H9 (cell line): Measurements from ENCODE around the gene F2R. TPM values are rescaled to one million over a fixed set of nuclear protein-coding genes. Genes with fewer than 3 reads are reported as not detected.

Experiments used
- DNase-seq: peaks from one replicate; pipeline ENCODE4 v3.0.0-alpha.2; 2017
- H2AFZ ChIP-seq: one replicate; pipeline ENCODE4 v1.6.1; 2013; ENCODE audit warnings: mild to moderate bottlenecking, low read length, control low read depth, moderate library complexity
- H2AK5ac ChIP-seq: 2 replicates; pipeline ENCODE4 v1.6.1; 2013; ENCODE audit warnings: low read length, control low read depth, mixed read lengths; ENCODE audit not compliant: insufficient read length
- H2BK120ac ChIP-seq: one replicate; pipeline ENCODE4 v1.6.1; 2013; ENCODE audit warnings: low read depth, mild to moderate bottlenecking, low read length, control low read depth, inconsistent platforms; ENCODE audit not compliant: poor library complexity, severe bottlenecking
- H2BK12ac ChIP-seq: 2 replicates; pipeline ENCODE4 v1.6.1; 2013; ENCODE audit warnings: low read length, control low read depth, mixed read lengths, low read depth; ENCODE audit not compliant: insufficient read length
- H2BK15ac ChIP-seq: 2 replicates; pipeline ENCODE4 v1.6.1; 2013; ENCODE audit warnings: low read depth, low read length, control low read depth
- H2BK20ac ChIP-seq: one replicate; pipeline ENCODE4 v1.6.1; 2013; ENCODE audit warnings: low read depth, mild to moderate bottlenecking, low read length, control low read depth, inconsistent platforms; ENCODE audit not compliant: poor library complexity, severe bottlenecking
- H2BK5ac ChIP-seq: 2 replicates; pipeline ENCODE4 v1.6.1; 2013; ENCODE audit warnings: low read length, control low read depth, mixed read lengths; ENCODE audit not compliant: insufficient read length
- H3K14ac ChIP-seq: 2 replicates; pipeline ENCODE4 v1.6.1; 2013; ENCODE audit warnings: low read length, control low read depth; ENCODE audit not compliant: insufficient read depth
- H3K18ac ChIP-seq: 2 replicates; pipeline ENCODE4 v1.6.1; 2013; ENCODE audit warnings: low read depth, mild to moderate bottlenecking, mixed read lengths, low read length, control low read depth; ENCODE audit not compliant: insufficient read length
- H3K23ac ChIP-seq: 2 replicates; pipeline ENCODE4 v1.6.1; 2013; ENCODE audit warnings: low read length, control low read depth, mixed read lengths, low read depth; ENCODE audit not compliant: insufficient read length
- H3K23me2 ChIP-seq: 2 replicates; pipeline ENCODE4 v1.6.1; 2013; ENCODE audit warnings: low read depth, mild to moderate bottlenecking, mixed read lengths, low read length, control low read depth; ENCODE audit not compliant: insufficient read length, poor library complexity, severe bottlenecking
- H3K27ac ChIP-seq: 2 replicates; pipeline ENCODE4 v1.5.1; 2013; ENCODE audit warnings: low read length, control low read depth, mixed read lengths, low read depth; ENCODE audit not compliant: insufficient read length
- H3K27me3 ChIP-seq: 2 replicates; pipeline ENCODE4 v1.6.1; 2013; ENCODE audit warnings: low read length, control low read depth, inconsistent platforms; ENCODE audit not compliant: insufficient read depth
- H3K4ac ChIP-seq: 2 replicates; pipeline ENCODE4 v1.6.1; 2013; ENCODE audit warnings: low read depth, mild to moderate bottlenecking, control low read depth, inconsistent platforms, low read length, moderate library complexity
- H3K4me1 ChIP-seq: 2 replicates; pipeline ENCODE4 v1.6.1; 2013; ENCODE audit warnings: low read length, control low read depth, inconsistent platforms; ENCODE audit not compliant: insufficient read depth
- H3K4me2 ChIP-seq: 2 replicates; pipeline ENCODE4 v1.6.1; 2013; ENCODE audit warnings: low read length, control low read depth, mixed read lengths; ENCODE audit not compliant: insufficient read length, insufficient read depth
- H3K56ac ChIP-seq: 2 replicates; pipeline ENCODE4 v1.6.1; 2013; ENCODE audit warnings: low read depth, mild to moderate bottlenecking, mixed read lengths, low read length, control low read depth; ENCODE audit not compliant: insufficient read length
- H3K79me1 ChIP-seq: 2 replicates; pipeline ENCODE4 v1.6.1; 2013; ENCODE audit warnings: low read depth, mild to moderate bottlenecking, moderate library complexity, low read length, control low read depth, inconsistent platforms; ENCODE audit not compliant: insufficient read depth, poor library complexity, severe bottlenecking
- H3K79me2 ChIP-seq: 2 replicates; pipeline ENCODE4 v1.6.1; 2013; ENCODE audit warnings: low read length, control low read depth, inconsistent platforms; ENCODE audit not compliant: insufficient read depth
- H3K9ac ChIP-seq: 2 replicates; pipeline ENCODE4 v1.6.1; 2013; ENCODE audit warnings: low read length, control low read depth, mixed read lengths; ENCODE audit not compliant: insufficient read length; ENCODE audit errors: extremely low read depth
- H3K9me3 ChIP-seq: one replicate; pipeline ENCODE4 v1.6.1; 2013; ENCODE audit warnings: low read depth, low read length, inconsistent platforms; ENCODE audit not compliant: control insufficient read depth
- H3T11ph ChIP-seq: one replicate; pipeline ENCODE4 v1.6.1; 2013; ENCODE audit warnings: mild to moderate bottlenecking, low read length, control low read depth, inconsistent platforms
- H4K20me1 ChIP-seq: one replicate; pipeline ENCODE4 v1.6.1; 2013; ENCODE audit not compliant: control insufficient read depth, insufficient read length, insufficient read depth
- H4K5ac ChIP-seq: 2 replicates; pipeline ENCODE4 v1.6.1; 2013; ENCODE audit warnings: low read depth, mild to moderate bottlenecking, mixed read lengths, low read length, control low read depth; ENCODE audit not compliant: insufficient read length
- H4K8ac ChIP-seq: replicated peaks from 2 replicates; pipeline ENCODE4 v1.6.1; 2013; ENCODE audit warnings: low read length, control low read depth, mixed read lengths, low read depth; ENCODE audit not compliant: insufficient read length
- H4K91ac ChIP-seq: 2 replicates; pipeline ENCODE4 v1.6.1; 2013; ENCODE audit warnings: low read depth, mild to moderate bottlenecking, moderate library complexity, mixed read lengths, low read length, control low read depth; ENCODE audit not compliant: insufficient read length
- H3K27ac Mint-ChIP-seq, 3 experiments: 2 replicates in 2 of 3; 3 replicates in 1 of 3; pipeline ENCODE4 v1.8.0; 2020 to 2021; ENCODE audit warnings: mixed read lengths in 3 of 3, mild to moderate bottlenecking in 1 of 3, moderate library complexity in 1 of 3
- H3K27me3 Mint-ChIP-seq: 2 replicates; pipeline ENCODE4 v1.8.0; 2021; ENCODE audit warnings: low read depth, mild to moderate bottlenecking, moderate library complexity, mixed read lengths
- H3K36me3 Mint-ChIP-seq, 3 experiments: 2 replicates in 2 of 3; 3 replicates in 1 of 3; pipeline ENCODE4 v1.8.0; 2020 to 2021; ENCODE audit warnings: low read depth in 3 of 3, mixed read lengths in 3 of 3; ENCODE audit not compliant: insufficient read depth in 1 of 3
- H3K4me1 Mint-ChIP-seq, 2 experiments: 2 replicates each; pipeline ENCODE4 v1.8.0; 2020; ENCODE audit warnings: mixed read lengths in 2 of 2
- H3K4me3 Mint-ChIP-seq, 2 experiments: 2 replicates in 1 of 2; 3 replicates in 1 of 2; pipeline ENCODE4 v1.8.0; 2020 to 2021; ENCODE audit warnings: mild to moderate bottlenecking in 2 of 2, mixed read lengths in 2 of 2, moderate library complexity in 1 of 2
- H3K9me3 Mint-ChIP-seq, 2 experiments: 2 replicates in 1 of 2; 3 replicates in 1 of 2; pipeline ENCODE4 v1.8.0; 2020; ENCODE audit warnings: mild to moderate bottlenecking in 2 of 2, mixed read lengths in 2 of 2, moderate library complexity in 1 of 2
- WGBS: extraction: QIAGEN DNeasy Blood & Tissue Kit; methylation state at CpG from one replicate; pipeline ENCODE4 v1.1.7; 2013; ENCODE audit warnings: missing lambda C conversion rate, low lambda C conversion rate, mixed read lengths; ENCODE audit not compliant: insufficient read length; ENCODE audit errors: extremely low coverage; 5-methylcytosine and 5-hydroxymethylcytosine counted together
- total RNA-seq: library from RNA; stranded (reverse); gene quantifications from 2 replicates; pipeline ENCODE4 v1.2.1, GENCODE V29; 2021
- TF ChIP-seq, protein P1 (sequence below): fragments of 200-600 bp; sonication (generic); conservative IDR thresholded peaks from 3 replicates; pipeline ENCODE4 v1.8.0; 2021; ENCODE audit warnings: antibody characterized with exemption, mild to moderate bottlenecking

F2R gene
- total RNA-seq, 1 experiment from 2014 or later, result 14.8 TPM

DNA sequence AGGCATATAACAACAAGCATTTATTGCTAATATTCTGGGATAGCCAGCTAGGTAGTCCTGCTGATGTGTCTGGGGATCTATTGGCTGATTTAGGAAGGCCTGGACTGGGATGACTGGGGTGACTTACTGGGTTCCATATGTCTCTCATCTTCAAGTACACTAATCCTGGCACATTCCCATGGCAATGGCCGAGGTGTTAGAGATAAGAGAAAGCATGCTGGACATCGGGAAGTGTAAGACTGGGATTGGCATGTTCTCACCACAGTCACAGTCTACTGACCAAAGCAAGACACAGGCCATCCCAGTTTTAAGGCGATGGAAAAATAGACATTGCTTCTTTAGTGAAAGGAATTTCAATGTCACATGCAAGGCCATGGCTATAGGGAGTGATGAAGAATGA, 29.7 kb downstream of the F2R start:
- H3K4ac ChIP-seq, result no peak overlapping the region
- no peak overlapping the region for H3K9ac ChIP-seq
- Mint-ChIP-seq H3K27ac (no peak overlapping the region), H3K4me3 (no peak overlapping the region), H3K9me3 (no peaks in the 10 kb centered on the region), H3K27me3 (no peaks in the 10 kb centered on the region), H3K36me3 (no peaks in the 10 kb centered on the region), H3K4me1 (peaks cover 0 to 8% of the 10 kb centered on the region in 2 experiments; a peak in 2 of 4 replicates)
- no peak overlapping the region for H3T11ph ChIP-seq
- no peak for DNase-seq
- no peaks in the 10 kb centered on the region for H3K79me2 ChIP-seq
- H4K91ac ChIP-seq, result no peak overlapping the region
- H2AK5ac ChIP-seq, result no peak overlapping the region
- no peak overlapping the region for H2BK5ac ChIP-seq
- no peaks in the 10 kb centered on the region for H3K79me1 ChIP-seq
- H3K23me2 ChIP-seq, result no peaks in the 10 kb centered on the region
- no peaks in the 10 kb centered on the region for H3K9me3 ChIP-seq
- H2AFZ ChIP-seq, result no peak overlapping the region
- no peak overlapping the region for H2BK15ac ChIP-seq
- H3K56ac ChIP-seq, result no peak overlapping the region
- TF ChIP-seq, protein P1, sequence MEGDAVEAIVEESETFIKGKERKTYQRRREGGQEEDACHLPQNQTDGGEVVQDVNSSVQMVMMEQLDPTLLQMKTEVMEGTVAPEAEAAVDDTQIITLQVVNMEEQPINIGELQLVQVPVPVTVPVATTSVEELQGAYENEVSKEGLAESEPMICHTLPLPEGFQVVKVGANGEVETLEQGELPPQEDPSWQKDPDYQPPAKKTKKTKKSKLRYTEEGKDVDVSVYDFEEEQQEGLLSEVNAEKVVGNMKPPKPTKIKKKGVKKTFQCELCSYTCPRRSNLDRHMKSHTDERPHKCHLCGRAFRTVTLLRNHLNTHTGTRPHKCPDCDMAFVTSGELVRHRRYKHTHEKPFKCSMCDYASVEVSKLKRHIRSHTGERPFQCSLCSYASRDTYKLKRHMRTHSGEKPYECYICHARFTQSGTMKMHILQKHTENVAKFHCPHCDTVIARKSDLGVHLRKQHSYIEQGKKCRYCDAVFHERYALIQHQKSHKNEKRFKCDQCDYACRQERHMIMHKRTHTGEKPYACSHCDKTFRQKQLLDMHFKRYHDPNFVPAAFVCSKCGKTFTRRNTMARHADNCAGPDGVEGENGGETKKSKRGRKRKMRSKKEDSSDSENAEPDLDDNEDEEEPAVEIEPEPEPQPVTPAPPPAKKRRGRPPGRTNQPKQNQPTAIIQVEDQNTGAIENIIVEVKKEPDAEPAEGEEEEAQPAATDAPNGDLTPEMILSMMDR, result no peak
- no peaks in the 10 kb centered on the region for H3K27me3 ChIP-seq
- no peak overlapping the region for H3K23ac ChIP-seq
- H2BK12ac ChIP-seq, result no peak overlapping the region
- H3K4me2 ChIP-seq, result no peak overlapping the region
- WGBS, result no CpG with 5 or more reads among the region's 3 CpGs
- H4K8ac ChIP-seq, result no peak overlapping the region
- H3K18ac ChIP-seq, result no peak overlapping the region
- H2BK20ac ChIP-seq, result no peak overlapping the region
- no peak overlapping the region for H3K27ac ChIP-seq
- H4K20me1 ChIP-seq, result no peaks in the 10 kb centered on the region
- no peak overlapping the region for H4K5ac ChIP-seq
- H2BK120ac ChIP-seq, result no peak overlapping the region
- no peak overlapping the region for H3K14ac ChIP-seq
- no peaks in the 10 kb centered on the region for H3K4me1 ChIP-seq
